Muscle of leg (tissue), 11 donors: Measurements from ENCODE around the gene ASCC3. TPM values are rescaled to one million over a fixed set of nuclear protein-coding genes. Genes with fewer than 3 reads are reported as not detected.
"Not testable (repeated sequence)": the region's sequence is repeated elsewhere in the genome, so short reads cannot be mapped to it uniquely, and the experiment has no call there.

Experiments used
- DNase-seq: peaks from one replicate; pipeline ENCODE4 v3.0.0; 2013
- H3K27ac ChIP-seq: one replicate; pipeline ENCODE4 v1.5.1; 2013; ENCODE audit warnings: mild to moderate bottlenecking, low read length, control low read depth
- H3K27me3 ChIP-seq: one replicate; pipeline ENCODE4 v1.6.1; 2013; ENCODE audit warnings: low read length; ENCODE audit not compliant: control insufficient read depth, insufficient read depth
- H3K36me3 ChIP-seq: one replicate; pipeline ENCODE4 v1.6.1; 2013; ENCODE audit warnings: low read length; ENCODE audit not compliant: control insufficient read depth, insufficient read depth
- H3K4me1 ChIP-seq: one replicate; pipeline ENCODE4 v1.6.1; 2013; ENCODE audit warnings: low read length; ENCODE audit not compliant: control insufficient read depth, insufficient read depth
- H3K4me3 ChIP-seq: one replicate; pipeline ENCODE4 v1.5.1; 2013; ENCODE audit warnings: low read length, control low read depth
- H3K9me3 ChIP-seq: replicated peaks from 2 replicates; pipeline ENCODE4 v1.6.1; 2013; ENCODE audit warnings: low read depth, low read length; ENCODE audit not compliant: control insufficient read depth
- WGBS: methylation state at CpG from one replicate; pipeline ENCODE4 v1.1.5; 2013; ENCODE audit warnings: missing lambda C conversion rate; ENCODE audit not compliant: insufficient coverage; 5-methylcytosine and 5-hydroxymethylcytosine counted together
- polyA plus RNA-seq, 8 donors: library from polyadenylated mRNA; unstranded; fragments of 120-200 nt; gene quantifications; one replicate each; pipeline versions ENCODE4 v1.2.1 to v1.2.3, GENCODE V29; 2013; ENCODE audit warnings: inconsistent platforms in 1 of 8, low replicate concordance in 1 of 8; ENCODE audit not compliant: insufficient read length in 8 of 8, insufficient read depth in 1 of 8
- total RNA-seq: library from RNA; stranded (reverse); fragments of 120-200 nt; gene quantifications from one replicate; pipeline ENCODE4 v1.2.4, GENCODE V29; 2013

ASCC3 gene
- total and polyA plus RNA-seq, 9 donors = 11.0 to 23.8 (median 15.1) TPM

GRCh38 chr6:100891079-100891478 is 9.9 kb upstream of the ASCC3 start:
- DNase-seq = no peak
- H3K27me3 ChIP-seq = no peaks in the 10 kb centered on the region

DNA sequence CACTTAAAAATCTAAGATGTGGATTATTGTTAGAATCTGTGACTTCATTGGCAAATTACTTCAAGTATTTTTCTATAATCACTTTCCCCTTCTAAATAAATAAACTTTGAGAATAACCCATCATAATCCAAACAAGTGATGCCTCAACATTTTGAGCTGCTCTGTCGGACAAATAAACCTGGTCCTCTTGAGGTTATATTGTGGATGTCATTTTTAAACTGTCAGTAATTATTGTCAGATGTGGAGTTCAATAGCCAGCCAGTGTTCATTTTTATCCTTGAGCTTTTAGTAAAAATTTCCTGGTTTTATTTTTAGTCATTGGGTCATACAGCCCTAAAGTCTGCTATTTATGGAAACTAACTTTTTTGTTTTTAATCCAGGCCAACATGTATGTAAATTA is 9.5 kb upstream of the ASCC3 start:
- not testable (repeated sequence) for H3K9me3 ChIP-seq, H3K27ac ChIP-seq, H3K27me3 ChIP-seq, H3K4me1 ChIP-seq, H3K36me3 ChIP-seq, H3K4me3 ChIP-seq
- WGBS = no CpG with 5 or more reads among the region's 1 CpG
- DNase-seq = peak; percentile 48

More at GRCh38 chr6:100891079-100891478, 9.9 kb upstream of the ASCC3 start:
- Histone ChIP-seq H3K4me3 (no peak overlapping the region), H3K9me3 (no peaks in the 10 kb centered on the region), H3K36me3 (no peaks in the 10 kb centered on the region), H3K4me1 (no peaks in the 10 kb centered on the region), H3K27ac (no peak overlapping the region)
- no CpG with 5 or more reads among the region's 1 CpG for WGBS

DNA sequence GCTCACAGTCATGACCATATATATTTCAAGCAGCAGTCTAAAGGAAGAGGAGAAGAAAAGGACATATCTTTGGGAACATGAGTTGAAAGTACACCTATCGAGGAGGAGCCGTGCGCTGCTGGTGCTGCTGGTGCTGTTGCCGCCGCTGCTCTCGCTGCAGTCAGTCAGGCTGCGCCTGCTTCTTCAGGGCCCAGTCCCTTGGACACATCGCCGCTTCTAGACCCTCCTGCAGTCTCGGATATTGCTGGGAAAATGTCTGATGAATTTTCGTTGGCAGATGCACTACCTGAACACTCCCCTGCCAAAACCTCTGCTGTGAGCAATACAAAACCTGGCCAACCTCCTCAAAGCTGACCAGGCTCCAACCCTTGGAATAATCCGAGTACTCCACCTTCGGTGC is 8.2 kb upstream of the ASCC3 start:
- Histone ChIP-seq H3K4me1 (no peaks in the 10 kb centered on the region), H3K9me3 (no peaks in the 10 kb centered on the region), H3K27ac (no peak overlapping the region), H3K27me3 (no peaks in the 10 kb centered on the region), H3K4me3 (no peak overlapping the region), H3K36me3 (no peaks in the 10 kb centered on the region)
- DNase-seq = no peak
- WGBS = 96% methylated on average over 9 of the region's 13 CpGs

DNA sequence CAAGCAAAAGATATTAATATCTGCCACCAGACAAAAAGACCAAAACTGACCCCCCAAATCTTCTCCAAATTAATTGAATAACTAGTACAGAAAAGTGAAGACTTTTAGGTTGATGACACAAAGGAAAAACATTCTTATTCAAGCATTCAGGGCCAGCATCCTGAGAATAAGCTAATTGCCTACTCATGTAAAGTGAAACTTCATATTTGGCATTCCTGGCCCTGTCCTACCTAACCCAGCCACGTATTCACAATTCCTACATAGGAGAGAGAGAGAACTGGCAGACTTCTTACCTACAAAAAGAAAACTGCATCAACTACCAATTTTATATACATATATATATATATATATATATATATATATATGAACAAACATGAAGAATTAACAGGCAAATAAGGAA is 4.9 kb upstream of the ASCC3 start:
- H3K4me1 ChIP-seq = peaks cover 2% of the 10 kb centered on the region
- WGBS = no CpG with 5 or more reads among the region's 1 CpG

GRCh38 chr6:100883347-100883746 is 2.2 kb upstream of the ASCC3 start:
- Histone ChIP-seq H3K4me1 (peaks cover 4% of the 10 kb centered on the region), H3K9me3 (no peaks in the 10 kb centered on the region), H3K27ac (no peak overlapping the region), H3K36me3 (no peaks in the 10 kb centered on the region), H3K27me3 (no peaks in the 10 kb centered on the region), H3K4me3 (no peak overlapping the region)
- WGBS = 100% methylated on average over 1 of the region's 3 CpGs
- DNase-seq = no peak

More for the DNA sequence above, 4.9 kb upstream of the ASCC3 start:
- H3K4me3 ChIP-seq = no peak overlapping the region
- no peaks in the 10 kb centered on the region for H3K9me3 ChIP-seq
- H3K27ac ChIP-seq = no peak overlapping the region
- no peaks in the 10 kb centered on the region for H3K27me3 ChIP-seq
- no peak for DNase-seq
- no peaks in the 10 kb centered on the region for H3K36me3 ChIP-seq

DNA sequence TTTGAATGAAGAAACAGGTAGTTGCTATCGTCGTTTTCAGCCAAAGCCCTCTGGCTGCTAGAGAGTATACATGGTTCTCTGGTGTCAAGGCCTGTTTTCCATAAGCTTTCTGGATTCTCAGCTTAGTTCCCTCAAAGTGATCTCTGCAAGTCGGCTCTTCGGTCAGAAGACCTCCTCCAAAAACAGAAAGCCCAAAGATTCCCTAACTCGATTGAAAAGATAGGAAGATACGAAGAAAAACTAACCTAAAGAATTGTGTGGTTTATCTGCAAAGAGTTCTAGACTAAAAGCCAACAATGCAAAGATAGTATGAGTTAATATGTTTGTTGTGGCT is 545 bp upstream of the ASCC3 start:
- no peaks in the 10 kb centered on the region for H3K9me3 ChIP-seq
- peak overlapping the region; percentile 94 for H3K4me3 ChIP-seq
- H3K4me1 ChIP-seq = peaks cover 4% of the 10 kb centered on the region
- peak; percentile 41 for DNase-seq
- no CpG with 5 or more reads among the region's 6 CpGs for WGBS
- H3K27me3 ChIP-seq = no peaks in the 10 kb centered on the region
- H3K27ac ChIP-seq = peak overlapping the region; percentile 96
- no peaks in the 10 kb centered on the region for H3K36me3 ChIP-seq

DNA sequence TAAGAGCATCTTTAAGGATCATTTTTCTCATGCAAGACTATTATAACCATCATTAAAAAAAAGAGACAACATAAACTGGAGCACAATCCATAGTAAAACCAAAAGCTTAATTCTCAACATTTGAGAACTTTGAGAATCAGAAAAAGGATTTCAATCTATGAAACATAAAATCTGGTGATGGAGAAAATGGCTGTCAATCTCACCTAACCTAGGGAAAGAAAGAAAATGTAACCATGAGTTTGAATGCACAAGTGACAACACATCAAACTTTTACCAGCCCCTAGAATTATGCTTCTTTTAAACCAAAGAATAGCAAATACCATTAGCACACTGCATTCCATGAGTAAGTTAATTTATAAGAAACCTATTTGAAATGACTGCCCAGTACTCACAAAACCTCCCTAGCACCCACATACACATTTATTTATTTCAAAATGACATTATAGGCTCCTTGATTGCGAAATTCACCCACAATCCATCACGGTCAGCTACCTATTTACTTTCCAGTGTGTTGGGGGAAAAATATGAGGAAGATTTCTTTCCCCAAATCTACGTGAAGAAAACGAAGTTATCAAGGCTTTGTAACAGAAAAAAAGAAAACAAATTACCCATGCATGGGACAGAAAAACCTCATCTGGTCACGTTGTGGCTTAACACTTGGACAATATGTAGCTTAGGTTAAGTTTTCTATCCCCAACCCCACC is 828 bp downstream of the ASCC3 start:
- no peaks in the 10 kb centered on the region for H3K36me3 ChIP-seq
- H3K27ac ChIP-seq = peak overlapping the region; percentile 96
- H3K4me3 ChIP-seq = peak overlapping the region; percentile 94
- H3K9me3 ChIP-seq = no peaks in the 10 kb centered on the region
- peaks cover 4% of the 10 kb centered on the region for H3K4me1 ChIP-seq
- DNase-seq = no peak
- no peaks in the 10 kb centered on the region for H3K27me3 ChIP-seq
- WGBS = no CpG with 5 or more reads among the region's 5 CpGs

DNA sequence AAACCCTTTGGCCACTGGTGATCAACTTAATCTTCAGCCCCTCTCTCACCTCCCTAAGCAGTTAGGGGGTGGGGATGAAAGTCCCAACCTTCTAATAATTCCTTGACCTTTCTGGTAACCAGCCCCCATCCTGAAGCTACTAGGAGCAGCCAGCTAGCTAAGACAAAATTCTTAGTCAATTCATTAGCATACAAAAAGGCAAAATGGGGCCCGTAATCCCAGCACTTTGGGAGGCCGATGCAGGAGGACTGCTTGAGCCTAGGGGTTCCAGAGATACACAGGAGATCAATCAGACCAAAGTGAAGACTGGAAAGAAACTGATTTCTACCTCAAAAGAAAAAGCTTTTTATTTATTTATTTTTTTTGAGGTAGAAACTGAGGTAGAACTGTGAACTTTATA is 1.8 kb downstream of the ASCC3 start:
- no peaks in the 10 kb centered on the region for H3K36me3 ChIP-seq
- no peaks in the 10 kb centered on the region for H3K27me3 ChIP-seq
- DNase-seq = no peak
- H3K27ac ChIP-seq = no peak overlapping the region
- H3K4me3 ChIP-seq = no peak overlapping the region
- 92% methylated on average over 2 of the region's 2 CpGs for WGBS
- peaks cover 4% of the 10 kb centered on the region for H3K4me1 ChIP-seq
- H3K9me3 ChIP-seq = no peaks in the 10 kb centered on the region

DNA sequence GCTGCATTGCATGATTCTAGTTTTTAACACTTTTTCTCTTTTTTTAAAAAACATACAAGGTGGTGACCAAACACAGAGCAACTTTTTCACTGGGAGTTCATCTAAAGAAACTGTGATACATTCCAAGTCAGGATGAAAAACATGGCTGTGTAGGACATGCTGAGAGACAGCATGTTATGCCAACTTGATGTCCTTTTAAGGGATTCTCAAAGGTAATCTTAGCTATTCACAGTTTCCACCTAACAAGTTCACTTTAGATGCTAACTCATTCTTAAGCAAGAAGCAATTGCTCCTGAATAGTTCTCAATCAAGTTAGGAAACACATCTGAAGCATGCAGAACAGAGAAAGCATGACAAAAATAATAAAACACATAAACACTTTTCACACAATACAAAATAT is 3.3 kb downstream of the ASCC3 start:
- H3K4me3 ChIP-seq = no peak overlapping the region
- H3K9me3 ChIP-seq = no peaks in the 10 kb centered on the region
- H3K27me3 ChIP-seq = no peaks in the 10 kb centered on the region
- H3K4me1 ChIP-seq = peaks cover 4% of the 10 kb centered on the region
- DNase-seq = no peak
- H3K36me3 ChIP-seq = no peaks in the 10 kb centered on the region
- H3K27ac ChIP-seq = no peak overlapping the region

GRCh38 chr6:100876251-100876650 is 4.9 kb downstream of the ASCC3 start:
- no peak for DNase-seq

DNA sequence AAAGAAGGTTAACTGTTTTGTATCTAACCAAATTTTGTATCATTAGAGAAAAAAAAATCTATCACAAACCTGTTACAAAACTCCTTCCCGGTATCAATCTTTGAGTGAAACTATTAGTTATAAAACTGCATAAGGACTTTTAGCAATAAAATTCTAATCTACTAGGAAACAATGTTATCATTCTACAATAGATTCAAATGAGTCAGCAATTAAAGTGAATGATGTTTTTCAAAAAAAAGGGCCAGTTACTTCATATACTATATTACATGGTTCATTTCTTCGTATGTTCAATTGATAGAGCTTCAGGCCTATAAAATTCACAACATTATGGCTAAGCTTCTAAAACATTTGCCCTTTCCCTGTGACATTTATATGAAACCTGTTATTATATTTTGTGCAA is 15.6 kb downstream of the ASCC3 start:
- Histone ChIP-seq H3K9me3 (no peaks in the 10 kb centered on the region), H3K27me3 (no peaks in the 10 kb centered on the region), H3K4me1 (no peaks in the 10 kb centered on the region), H3K4me3 (no peak overlapping the region), H3K36me3 (peaks cover 7% of the 10 kb centered on the region), H3K27ac (no peak overlapping the region)
- no peak for DNase-seq
- WGBS = no CpG with 5 or more reads among the region's 2 CpGs

More at GRCh38 chr6:100876251-100876650, 4.9 kb downstream of the ASCC3 start:
- peaks cover 2% of the 10 kb centered on the region for H3K4me1 ChIP-seq
- H3K9me3 ChIP-seq = no peaks in the 10 kb centered on the region
- no peaks in the 10 kb centered on the region for H3K27me3 ChIP-seq
- H3K4me3 ChIP-seq = no peak overlapping the region
- H3K27ac ChIP-seq = no peak overlapping the region
- no peaks in the 10 kb centered on the region for H3K36me3 ChIP-seq
